NCI-H1105 (cell line): ENCODE data around the gene NCKAP5.

Experiments
- DNase-seq: peaks from one replicate; lab custom pipeline; 2025; lab: John Stamatoyannopoulos, UW

Gene NCKAP5

DNA sequence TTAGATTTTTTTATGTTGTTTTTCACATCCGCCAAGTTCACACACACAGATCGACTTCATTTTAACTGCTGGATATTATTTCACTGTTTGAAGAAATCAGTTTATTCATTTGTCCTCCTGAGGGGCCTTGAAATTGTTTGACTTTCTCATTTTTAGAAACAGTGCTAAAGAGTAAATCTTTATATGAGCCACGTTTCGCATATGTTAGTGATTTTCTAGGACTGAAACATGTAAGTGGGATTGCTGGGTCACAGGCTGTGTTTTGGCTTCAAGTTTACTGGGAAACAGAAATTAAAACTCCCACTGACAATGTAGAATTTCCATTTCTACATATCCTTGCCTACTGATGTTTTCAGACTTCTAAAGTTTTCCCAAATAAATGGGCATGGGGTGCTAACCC is 363.8 kb downstream of the NCKAP5 start:
- no peak for DNase-seq

DNA sequence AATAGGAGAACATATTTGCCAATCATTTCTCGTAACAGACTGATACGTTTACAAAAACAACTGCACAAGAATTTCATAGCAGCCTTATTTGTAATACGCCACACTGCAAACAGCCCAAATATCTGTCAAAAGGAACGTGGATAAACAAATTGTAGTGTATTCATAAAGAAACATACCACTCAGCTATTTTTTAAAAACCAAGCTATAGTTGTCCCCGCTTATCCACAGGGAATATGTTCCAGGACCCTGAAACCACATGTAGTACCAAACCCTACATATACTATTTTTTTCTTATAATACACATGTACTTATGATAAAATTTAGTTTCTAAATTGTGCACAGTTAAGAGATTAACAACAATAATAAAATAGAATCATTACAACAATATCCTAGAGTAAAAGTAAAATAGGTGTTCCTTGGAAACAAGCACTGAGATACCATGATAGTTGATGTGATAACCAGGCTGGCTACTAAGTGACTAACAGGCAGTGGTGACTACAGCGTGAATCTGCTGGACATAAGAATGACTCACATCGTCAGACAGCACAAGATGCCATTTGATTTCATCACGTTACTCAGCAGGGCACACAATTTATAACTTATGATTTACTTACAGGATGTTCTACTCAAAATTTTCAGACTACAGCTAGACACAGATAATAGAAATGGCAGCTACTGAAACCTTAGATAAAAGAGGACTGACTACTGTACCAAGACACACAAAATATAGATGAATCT is 367.4 kb downstream of the NCKAP5 start:
- no peak for DNase-seq

DNA sequence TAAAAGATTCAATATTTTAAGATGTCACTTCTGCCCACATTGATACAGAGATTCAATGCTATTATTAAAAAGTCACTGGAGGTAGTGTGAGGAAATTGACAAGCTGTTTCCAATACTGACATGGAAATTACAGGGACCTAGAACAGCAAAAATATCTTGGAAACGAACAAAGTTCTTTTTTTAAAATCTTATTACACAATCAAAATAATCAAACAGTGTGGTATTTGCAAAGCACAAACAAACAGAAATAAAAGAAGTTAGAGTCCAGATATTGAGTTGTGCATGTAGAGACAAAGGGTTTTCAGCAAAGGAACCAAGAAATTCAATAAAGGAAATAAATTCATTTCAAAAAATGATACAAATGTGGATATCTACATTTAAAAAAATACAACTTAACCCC is 369.6 kb downstream of the NCKAP5 start:
- no peak for DNase-seq

DNA sequence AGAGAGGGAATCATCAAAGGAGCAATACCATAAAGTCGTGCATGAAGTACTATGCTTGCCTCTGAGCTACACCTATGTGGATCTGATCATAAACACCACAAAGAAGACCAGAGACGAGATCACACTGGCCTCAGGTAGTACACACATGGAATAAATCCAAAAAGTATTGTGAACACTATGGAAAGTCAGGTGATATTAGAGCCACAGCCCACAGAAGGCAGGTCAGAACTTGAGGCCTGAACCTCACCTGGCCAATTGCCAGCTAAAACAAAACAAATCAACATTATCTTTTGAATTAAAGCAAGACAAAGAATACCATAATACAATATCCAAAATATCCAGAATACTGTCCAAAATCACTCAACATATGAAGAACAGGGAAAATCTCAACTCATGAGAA is 371.1 kb downstream of the NCKAP5 start:
- no peak for DNase-seq

DNA sequence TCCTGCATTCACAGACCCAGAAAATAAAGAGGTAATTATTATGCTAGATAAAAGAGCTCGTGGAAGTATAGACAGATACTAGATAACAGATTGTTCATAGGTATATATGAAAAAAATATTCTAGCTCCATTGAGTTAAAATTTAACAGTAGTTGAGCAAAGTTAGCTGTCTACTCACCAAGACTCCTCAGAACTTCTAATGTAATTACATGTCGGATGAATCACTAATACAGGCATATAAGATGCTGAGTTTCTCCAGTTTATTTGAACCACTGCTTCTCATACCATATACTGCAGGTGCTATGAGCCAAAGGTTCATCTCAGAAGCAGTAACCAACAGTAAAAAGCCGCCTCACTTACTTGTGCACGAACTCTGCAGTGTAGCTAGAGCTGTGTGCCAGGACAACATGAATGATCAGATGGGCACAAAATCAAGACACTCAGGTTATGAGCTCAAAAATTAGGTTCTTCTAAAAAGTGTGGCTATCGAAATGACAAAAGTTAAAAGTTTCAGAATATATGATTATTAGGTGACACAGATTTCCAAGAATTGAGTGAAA is 373.4 kb downstream of the NCKAP5 start:
- DNase-seq = no peak

DNA sequence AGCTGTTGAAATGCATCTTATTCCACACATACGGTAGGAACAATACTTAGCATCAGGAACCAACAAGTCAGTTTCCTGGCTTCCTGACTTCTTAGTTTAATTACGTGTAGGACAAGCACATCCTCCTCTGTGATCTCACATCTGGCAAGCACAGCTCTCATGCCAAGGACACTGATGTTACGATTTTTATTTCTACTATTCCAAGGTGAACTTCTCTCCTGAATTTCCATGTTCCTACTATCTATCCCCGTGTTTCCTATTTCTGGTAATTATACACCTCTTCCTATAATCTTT is 374.0 kb downstream of the NCKAP5 start:
- no peak for DNase-seq

DNA sequence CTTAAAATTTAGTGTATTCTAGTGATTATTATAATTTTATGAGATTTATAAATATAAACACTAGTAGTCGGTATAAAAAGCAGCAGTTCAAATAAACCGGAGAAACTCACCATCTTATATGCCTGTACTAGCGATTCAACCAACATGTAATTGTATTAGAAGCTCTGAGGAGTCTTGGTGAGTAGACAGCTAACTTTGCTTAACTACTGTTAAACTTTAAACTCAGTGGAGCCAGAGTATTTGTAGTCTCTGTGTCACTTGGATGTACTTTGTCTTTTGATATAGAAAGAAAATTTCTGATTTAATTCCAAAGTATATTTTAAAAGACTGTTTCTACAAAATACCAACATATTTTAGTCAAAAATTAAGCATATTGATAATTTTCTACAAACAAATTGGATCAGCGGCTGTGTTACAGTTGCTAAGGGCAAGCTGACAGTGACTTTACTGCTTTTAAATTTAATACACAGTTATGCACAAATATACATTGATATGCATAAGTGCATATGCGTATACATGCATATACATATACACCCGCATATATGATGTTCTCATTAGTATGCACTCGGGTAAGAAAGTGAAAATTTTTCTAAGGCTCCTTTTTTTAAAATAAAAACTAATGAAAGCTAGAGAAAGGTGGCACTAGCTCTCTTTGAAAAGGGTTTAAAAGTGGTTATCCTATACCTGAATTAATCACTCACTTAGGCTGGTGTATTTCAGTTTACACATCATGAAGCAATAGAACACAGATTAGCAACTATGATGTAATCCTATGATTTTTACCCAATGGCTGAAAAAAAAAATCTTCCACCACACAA is 374.5 kb downstream of the NCKAP5 start:
- no peak for DNase-seq

DNA sequence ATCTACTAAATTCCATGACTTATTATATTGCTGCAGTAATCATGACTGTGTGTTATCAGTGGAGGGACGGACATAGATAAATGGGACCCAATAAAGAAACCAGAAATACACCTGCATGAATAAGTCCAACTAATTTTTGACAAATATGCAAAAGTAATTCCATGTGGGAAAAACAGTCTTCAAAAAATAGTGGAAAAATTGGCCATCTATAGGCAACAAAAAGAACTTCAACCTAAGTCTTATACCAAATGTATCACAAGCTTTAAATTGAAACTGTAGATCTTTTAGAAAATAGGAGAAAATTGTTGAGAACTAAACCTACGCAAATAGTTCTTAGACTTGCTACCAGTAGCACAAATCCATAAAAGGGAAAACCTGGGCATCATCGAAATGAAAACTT is 376.2 kb downstream of the NCKAP5 start:
- DNase-seq = no peak

DNA sequence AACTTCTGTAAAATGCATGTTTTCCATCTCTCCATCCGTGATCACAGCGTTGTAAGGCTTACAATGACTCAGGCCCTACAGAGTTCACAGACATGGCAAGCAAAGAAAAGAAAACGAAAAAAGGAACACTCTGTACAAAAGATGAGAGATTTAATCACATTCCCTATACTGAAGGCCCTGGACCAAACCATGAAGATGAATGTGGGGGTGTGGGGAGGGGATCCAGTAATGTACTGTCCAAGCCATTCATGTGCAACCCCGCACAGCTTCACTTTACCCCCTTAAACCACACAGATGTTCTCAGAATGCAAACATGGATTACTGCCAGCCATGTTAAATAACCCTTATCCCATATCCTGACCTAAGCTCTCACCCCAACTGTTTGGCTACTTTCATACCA is 391.1 kb downstream of the NCKAP5 start:
- no peak for DNase-seq

DNA sequence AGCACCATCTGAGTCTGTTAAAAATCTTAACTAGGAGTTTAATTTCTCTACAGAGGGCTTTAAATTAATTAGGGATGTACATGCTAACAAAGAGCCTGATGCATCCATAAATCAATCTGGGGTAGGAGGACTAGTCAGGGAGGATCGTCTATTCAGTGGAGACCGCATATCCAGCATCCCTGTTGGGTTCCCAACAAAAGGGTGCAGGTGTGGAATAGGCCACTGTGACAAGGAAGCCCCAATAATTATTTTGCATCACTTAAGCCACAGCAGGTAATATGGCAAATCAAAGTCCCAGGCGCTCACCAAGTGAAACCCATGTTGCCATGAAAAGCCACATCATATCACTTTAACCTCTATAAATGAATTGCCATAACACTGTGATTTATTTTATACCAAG is 392.3 kb downstream of the NCKAP5 start:
- DNase-seq = no peak

DNA sequence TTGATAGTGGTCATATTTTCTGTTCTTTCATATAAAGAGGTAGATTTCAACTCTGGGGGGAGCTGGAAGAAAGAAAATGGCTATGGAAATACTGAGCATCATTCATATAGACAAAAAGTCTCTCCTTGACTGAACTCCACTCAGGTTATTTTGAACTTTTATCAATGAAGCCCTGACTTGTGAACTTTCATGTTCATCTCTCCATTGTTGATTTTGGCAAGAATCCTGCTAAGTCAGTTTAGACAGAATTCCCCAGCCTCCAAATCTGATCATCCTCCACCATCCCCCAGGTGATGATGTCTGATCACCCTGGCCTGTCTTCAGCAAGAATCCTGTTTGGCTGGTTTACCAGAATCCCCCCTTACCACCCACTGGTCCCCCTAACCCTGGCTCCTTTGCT is 395.0 kb downstream of the NCKAP5 start:
- DNase-seq = no peak

DNA sequence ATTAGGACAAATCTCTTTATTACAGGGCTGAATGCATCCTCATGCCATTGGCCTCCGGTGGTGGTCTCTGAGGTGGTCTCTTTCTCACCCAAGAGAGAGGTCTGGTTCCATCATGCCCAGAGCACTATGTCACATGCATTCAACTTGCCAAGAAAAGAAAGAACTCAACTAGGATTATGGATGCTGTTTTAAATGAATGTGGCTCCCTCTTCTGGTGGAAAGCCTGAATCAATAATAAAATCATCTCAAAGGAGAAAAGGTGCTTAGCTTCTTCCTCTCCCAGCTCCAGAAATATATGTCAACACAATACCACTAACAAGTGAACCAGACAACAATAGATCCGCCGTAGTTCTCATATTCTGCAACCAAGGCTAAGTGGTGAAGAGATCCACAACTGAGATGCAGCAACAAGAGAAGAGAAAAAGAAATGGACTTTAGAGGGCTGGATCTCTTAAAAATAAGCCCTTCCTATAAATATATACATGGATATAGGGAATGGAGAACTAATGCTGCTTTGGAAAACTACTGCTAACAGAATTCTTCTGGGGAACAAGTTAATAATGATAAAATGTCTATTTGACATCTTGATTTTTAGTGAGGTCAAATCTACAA is 396.8 kb downstream of the NCKAP5 start:
- peak; percentile 33 for DNase-seq

DNA sequence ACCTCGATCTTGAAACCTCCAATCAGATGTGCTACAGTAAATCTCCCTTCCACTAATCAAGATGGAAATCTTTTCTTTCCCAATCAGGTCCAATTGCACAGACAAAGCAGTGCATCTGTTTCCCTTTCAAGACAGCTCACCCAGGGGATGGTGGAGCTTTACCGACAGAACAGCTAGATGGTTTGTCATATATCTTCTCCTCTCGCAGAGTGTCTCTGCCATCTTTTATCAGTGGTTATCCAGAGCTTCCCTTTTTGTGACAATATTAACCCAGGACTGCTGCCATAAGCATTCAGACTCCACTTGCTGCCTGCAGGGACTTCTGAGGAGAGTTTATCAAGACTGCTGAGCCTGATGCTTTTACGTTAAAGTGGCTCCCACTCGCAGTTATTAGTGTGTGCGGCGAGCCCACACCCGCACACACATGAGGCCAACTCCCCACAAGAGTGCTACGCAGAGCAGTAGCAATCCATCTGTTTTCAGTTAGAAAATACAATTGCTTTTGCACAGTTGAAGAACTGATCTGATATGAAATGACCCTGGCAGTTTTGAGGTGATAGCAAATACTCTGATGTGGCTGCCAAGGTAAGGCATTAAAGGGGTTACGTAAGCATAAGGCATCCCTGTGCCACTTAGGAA is 398.9 kb downstream of the NCKAP5 start:
- DNase-seq = no peak

DNA sequence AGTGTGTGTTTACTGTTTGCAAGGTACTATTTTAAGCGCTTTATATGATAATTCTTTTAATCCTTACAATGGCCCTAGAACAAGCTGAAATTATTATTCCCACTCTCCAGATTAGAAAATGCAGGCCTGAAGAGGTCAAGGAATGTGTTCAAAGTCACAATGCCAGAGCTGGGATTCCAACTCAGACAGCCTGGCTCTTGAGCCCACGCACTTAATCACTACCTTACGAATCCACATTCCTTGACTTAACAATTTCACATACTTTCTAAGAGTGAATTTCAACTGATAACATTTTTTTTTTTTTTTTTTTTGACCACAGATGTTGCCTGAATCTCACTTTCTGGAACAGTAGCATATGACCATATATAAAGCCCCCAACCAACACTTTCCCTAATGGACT is 400.3 kb downstream of the NCKAP5 start:
- no peak for DNase-seq

DNA sequence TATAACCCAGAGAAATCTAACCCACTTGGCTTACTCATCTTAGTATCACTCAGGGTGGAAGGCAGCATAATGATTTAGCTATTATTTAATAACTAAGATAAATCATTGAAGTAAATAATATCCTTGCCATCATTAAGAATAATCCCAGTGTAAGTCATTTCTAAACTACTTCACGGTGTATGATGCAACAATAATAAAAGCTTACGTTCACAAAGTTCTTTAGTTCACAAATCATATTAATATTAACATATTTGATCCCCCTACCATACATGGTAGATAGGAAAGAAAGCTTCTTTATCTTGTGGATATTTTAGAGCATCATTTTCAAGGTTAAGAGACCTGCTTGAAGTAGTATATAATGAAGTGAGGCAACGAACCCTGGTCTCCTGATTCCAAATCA is 401.0 kb downstream of the NCKAP5 start:
- no peak for DNase-seq

DNA sequence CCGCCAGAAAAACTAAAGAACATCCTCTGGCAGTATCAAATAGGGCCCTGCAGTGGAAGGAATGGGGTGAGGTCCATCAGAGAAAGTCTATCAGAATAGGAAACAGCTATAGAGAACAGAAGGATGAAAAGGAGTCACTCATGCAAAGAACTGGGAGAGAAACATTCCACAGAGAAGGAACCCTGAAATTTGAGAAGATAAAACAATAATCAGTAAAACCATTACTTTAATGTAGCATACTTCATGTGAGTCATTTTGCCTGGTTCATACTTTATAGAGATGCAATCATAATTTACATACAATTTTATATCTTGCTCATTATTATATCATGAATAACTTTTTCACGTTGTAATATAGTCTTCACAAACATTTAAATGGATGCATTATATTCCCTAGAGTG is 402.2 kb downstream of the NCKAP5 start:
- DNase-seq = no peak

DNA sequence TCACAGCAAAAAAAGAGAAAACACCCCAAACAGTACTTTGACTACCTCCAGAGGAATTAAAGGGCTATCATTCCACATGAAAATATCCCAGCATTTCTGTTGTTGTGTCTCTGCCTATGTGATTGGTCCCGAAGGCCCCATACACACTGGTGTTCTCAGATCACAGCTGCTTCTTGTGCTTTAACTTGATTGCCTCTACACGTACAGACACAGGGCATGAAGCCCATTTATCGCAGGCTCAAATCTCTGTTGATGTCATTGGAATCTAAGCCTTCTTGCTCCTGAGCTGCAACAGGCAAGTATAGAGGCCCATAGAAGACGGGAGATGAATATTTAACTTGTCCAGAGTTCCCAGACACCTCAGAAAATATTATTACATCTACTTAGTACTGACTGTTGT is 405.2 kb downstream of the NCKAP5 start:
- no peak for DNase-seq

DNA sequence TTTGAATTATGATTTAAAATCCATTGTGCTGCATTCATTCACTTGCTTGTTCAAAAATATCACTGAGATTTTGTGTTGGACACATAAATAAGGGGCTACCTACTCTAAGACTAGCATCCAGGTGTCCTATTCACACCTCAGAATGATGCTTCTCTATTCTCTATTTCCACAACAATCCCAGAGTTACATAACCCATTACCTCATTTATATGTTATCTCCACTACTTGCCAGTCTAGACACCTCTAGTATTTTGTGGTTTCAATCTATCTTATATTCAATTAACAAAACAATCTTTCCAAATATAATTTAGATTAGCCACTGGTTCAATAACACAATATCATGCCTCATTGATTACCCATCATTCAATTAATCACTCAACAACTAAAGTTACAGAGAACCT is 409.8 kb downstream of the NCKAP5 start:
- DNase-seq = no peak

DNA sequence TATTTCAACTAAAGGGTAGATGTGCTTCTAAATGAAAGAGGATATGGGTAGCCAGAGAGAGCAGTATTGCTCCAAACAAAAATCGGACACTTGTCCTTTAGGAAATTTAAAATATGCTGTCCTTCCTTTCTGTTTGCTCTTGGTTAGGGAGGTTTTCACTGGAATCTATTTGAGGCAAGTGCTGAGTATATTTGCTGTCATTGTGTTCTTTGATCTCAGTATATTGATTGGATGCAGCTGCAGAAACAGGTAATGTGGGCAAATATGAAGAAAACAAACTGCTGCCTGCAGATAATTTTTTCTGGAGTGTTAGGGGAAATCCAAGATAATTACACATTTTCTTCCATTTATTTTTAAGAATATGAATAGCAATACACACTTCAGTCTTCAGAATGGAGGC is 410.2 kb downstream of the NCKAP5 start:
- DNase-seq = no peak

DNA sequence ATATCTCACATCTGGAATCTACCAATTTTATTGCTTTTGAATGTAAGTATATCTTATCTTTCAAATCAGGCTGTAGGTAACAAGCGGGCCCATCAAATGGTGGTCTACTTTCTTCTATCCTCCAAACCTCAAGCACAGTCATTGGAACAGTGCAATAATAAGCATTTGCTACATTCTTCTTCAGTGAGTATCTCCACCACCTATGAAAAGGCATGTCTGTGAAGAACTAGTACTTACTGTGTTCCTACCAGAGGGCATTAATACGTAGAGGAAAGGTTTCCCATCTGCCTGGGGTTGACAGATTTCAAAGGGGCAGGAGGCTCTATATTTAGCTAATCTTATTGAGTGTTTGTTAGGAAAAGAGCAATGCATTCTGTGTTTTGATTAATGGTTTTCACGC is 411.1 kb downstream of the NCKAP5 start:
- no peak for DNase-seq

DNA sequence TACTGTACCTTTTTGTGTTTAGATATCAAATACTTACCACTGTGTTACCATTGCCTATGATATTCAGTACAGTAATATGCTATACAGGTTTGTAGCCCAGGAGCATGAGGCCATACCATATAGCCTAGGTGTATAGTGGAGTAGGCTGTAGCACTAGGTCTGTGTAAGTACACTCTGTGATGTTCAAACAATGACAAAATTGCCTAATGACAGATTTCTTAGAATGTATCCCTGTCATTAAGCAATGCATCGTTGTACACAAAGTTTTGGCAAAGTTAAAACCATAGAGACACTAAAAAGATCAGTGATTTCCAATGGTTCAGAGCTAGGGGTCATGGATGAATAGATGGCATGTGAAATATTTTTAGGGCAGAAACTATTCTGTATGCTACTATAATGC is 415.5 kb downstream of the NCKAP5 start:
- DNase-seq = no peak

DNA sequence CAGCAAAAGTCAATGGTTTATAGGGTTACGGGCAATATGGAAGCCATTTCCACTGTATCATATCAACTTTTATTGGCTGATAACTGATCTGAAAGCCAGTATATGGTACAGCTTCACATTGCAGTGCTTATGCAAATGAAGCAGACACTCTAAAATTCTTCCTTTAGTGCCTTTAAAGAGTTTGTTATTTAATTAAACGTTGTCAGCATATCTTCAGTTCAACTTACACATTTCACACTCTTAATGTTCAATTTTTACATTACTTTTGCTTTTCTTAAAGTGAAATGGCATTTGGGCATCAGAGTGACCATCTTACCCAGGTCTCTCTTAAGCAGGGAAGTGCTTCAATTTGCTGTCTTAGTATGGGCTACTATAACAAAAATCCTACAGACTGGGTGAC is 420.1 kb downstream of the NCKAP5 start:
- no peak for DNase-seq

DNA sequence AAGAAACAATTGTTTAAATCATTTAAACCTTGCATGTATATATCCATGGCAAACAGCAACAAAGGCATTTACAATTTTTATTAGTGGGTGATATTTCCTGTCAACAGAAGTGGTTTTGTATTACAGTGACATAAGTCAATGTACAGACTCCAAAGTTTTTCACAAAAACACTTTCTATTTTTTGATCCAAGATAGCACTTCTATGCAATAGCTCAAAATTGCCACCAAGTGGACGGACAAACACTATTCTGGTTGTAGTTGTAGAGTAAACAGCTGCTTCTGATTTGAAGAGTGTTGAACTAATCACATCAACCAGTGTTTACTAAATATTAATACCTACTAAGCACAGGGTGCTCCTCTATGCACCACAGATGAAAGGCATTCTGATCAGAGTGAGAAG is 421.4 kb downstream of the NCKAP5 start:
- no peak for DNase-seq
